Measurements from ENCODE around the gene TSPAN18. TPM values are rescaled to one million over a fixed set of nuclear protein-coding genes. Genes with fewer than 3 reads are reported as not detected.
A peak's percentile ranks its signal among the peaks of the same experiment; 100 is the strongest.

Gene TSPAN18
- total RNA-seq, 4 donors from 2014 or later, result 2.6 to 28.9 (median 4.9) TPM

DNA sequence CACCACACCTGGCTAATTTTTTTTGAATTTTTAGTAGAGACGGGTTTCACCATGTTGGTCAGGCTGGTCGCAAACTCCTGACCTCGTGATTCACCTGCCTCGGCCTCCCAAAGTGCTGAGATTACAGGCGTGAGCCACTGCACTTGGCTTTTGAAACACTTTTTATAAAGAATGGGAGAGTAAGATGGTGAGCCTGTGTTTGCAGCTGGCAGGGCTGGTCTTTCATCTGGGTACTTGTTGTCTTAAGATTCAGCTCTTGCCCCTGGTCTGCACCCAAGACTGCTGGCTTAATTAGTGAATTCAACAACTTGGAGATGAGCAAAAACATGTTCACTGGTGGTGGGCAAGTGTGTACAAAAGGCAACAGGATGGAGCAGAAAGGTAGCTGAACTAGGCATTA, 4.0 kb downstream of the TSPAN18 start:
- peak overlapping the region in 3 of 4 donors; percentile 30 to 70 (median 47) for H3K27ac ChIP-seq
- WGBS, 2 donors (ENCODE audit: low coverage in 1 of 2), result 93% methylated on average over 5 of the region's 5 CpGs; no CpG with 5 or more reads in 1 of the 2 donors
- peaks cover 41% of the 10 kb centered on the region for H3K27me3 ChIP-seq
- intact Hi-C loops (cut with DNase I; ENCODE audit: low total_unique reads), result no loop called here
- no peak for TF ChIP-seq POLR2AphosphoS5 (IDR thresholded peaks at IDR 0.05)
- TF ChIP-seq, protein P1, sequence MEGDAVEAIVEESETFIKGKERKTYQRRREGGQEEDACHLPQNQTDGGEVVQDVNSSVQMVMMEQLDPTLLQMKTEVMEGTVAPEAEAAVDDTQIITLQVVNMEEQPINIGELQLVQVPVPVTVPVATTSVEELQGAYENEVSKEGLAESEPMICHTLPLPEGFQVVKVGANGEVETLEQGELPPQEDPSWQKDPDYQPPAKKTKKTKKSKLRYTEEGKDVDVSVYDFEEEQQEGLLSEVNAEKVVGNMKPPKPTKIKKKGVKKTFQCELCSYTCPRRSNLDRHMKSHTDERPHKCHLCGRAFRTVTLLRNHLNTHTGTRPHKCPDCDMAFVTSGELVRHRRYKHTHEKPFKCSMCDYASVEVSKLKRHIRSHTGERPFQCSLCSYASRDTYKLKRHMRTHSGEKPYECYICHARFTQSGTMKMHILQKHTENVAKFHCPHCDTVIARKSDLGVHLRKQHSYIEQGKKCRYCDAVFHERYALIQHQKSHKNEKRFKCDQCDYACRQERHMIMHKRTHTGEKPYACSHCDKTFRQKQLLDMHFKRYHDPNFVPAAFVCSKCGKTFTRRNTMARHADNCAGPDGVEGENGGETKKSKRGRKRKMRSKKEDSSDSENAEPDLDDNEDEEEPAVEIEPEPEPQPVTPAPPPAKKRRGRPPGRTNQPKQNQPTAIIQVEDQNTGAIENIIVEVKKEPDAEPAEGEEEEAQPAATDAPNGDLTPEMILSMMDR (IDR thresholded peaks at IDR 0.05), result no peak
- TF ChIP-seq POLR2A (IDR thresholded peaks at IDR 0.05), result no peak
- peaks cover 5 to 29% (median 16%) of the 10 kb centered on the region in 4 donors for H3K4me1 ChIP-seq
- H3K36me3 ChIP-seq, result no peaks in the 10 kb centered on the region
- in situ Hi-C loops (cut with MboI; ENCODE audit: low pct_ligation_motif_present in 1 of 4, low pct_unique_long_range_greater_than_20kb in 1 of 4, low sequenced_read_pairs in 3 of 4), result loop anchor here in 1 of 4 donors (25.0 kb wide), 1 partner anchor 157 kb away; no protein-coding TSS in a partner anchor
- H3K4me3 ChIP-seq, result no peak overlapping the region
- no peak for DNase-seq
- no peaks in the 10 kb centered on the region for H3K9me3 ChIP-seq

DNA sequence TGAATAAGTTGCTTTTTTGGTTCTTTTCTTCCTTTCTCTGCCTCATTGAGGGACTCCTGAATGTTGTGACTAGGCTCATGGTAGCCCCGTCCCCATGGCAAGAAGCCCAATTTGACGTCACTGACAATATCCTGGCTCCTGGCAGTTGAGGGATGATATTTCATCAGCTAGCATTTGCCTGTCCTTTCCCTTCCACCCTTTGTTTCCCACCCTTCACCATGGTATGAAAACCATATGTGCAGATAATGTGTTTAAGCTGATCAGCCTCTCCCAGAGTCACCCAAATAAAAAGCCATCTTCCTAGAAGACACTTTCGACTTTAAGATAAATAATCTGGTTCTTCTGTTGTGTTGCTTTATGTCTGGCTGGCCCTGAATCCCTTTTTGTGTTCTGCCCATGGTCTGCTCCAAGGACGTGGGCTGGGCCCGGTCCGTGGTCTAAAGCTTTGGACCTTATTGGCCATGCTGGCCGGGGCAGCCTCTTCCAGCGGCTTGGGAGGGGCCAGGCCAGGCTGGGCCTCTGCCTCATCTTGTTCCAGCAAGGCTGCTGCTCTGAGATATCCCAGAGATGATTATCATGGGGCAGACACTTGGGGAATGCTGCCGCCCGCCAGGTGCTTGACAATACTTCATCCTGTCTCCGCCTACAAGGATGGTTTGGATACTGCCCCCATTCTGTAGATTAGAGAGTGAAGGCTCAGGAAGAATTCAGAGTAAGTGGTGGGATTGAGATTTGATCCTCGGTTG, 5.1 kb downstream of the TSPAN18 start:
- TF ChIP-seq EP300 (IDR thresholded peaks at IDR 0.05; ENCODE audit: low read depth) (no peak), POLR2A (IDR thresholded peaks at IDR 0.05) (no peak), POLR2AphosphoS5 (IDR thresholded peaks at IDR 0.05) (peak in 1 of 3 donors; percentile 28)
- TF ChIP-seq, protein P1 (IDR thresholded peaks at IDR 0.05), result no peak
- Histone ChIP-seq H3K36me3 (no peaks in the 10 kb centered on the region), H3K9me3 (no peaks in the 10 kb centered on the region), H3K27me3 (peaks cover 33% of the 10 kb centered on the region), H3K4me3 (no peak overlapping the region), H3K27ac (peak overlapping the region; percentile 14 to 70 (median 42)), H3K4me1 (peaks cover 0 to 24% (median 11%) of the 10 kb centered on the region in 4 donors)
- in situ Hi-C loops (cut with MboI; ENCODE audit: low pct_ligation_motif_present in 1 of 4, low pct_unique_long_range_greater_than_20kb in 1 of 4, low sequenced_read_pairs in 3 of 4) (loop anchor here in 1 of 4 donors (25.0 kb wide), 1 partner anchor 155 kb away; no protein-coding TSS in a partner anchor), intact Hi-C loops (cut with DNase I; ENCODE audit: low total_unique reads) (no loop called here)
- no peak for DNase-seq
- WGBS, 2 donors (ENCODE audit: low coverage in 1 of 2), result 64 to 70% methylated on average over 6 to 12 of the region's 12 CpGs

DNA sequence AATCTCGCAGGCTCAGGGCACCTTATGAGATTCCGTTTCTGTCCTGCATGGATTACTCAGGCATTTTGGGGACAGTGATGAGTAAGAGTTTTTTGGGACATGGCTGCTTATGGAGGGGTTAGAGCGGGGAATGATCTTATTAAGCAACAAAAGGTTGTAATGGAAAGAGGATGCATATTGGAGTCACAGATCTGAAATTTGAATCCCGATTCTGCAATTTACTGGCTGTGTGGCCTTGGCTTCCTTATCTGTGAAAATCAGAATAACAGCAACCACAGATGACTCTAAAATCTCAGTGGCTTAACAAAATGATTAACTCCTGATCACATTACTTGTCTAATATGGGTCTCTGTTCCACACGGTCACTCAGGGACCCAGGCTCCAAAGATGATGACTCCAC, 5.8 kb downstream of the TSPAN18 start:
- 96 to 100% methylated on average over 3 to 5 of the region's 5 CpGs for WGBS, 2 donors (ENCODE audit: low coverage in 1 of 2)
- Histone ChIP-seq H3K36me3 (no peaks in the 10 kb centered on the region), H3K4me3 (no peak overlapping the region), H3K9me3 (no peaks in the 10 kb centered on the region), H3K27me3 (peaks cover 27% of the 10 kb centered on the region), H3K27ac (peak overlapping the region in 3 of 4 donors; percentile 38 to 70 (median 45)), H3K4me1 (peaks cover 0 to 19% (median 6%) of the 10 kb centered on the region in 4 donors)
- TF ChIP-seq, protein P1 (IDR thresholded peaks at IDR 0.05), result no peak
- TF ChIP-seq EP300 (IDR thresholded peaks at IDR 0.05; ENCODE audit: low read depth) (no peak), POLR2A (IDR thresholded peaks at IDR 0.05) (no peak), POLR2AphosphoS5 (IDR thresholded peaks at IDR 0.05) (no peak)
- no peak for DNase-seq
- in situ Hi-C loops (cut with MboI; ENCODE audit: low pct_ligation_motif_present in 1 of 4, low pct_unique_long_range_greater_than_20kb in 1 of 4, low sequenced_read_pairs in 3 of 4) (loop anchor here in 1 of 4 donors (25.0 kb wide), 1 partner anchor 155 kb away; no protein-coding TSS in a partner anchor), intact Hi-C loops (cut with DNase I; ENCODE audit: low total_unique reads) (no loop called here)

DNA sequence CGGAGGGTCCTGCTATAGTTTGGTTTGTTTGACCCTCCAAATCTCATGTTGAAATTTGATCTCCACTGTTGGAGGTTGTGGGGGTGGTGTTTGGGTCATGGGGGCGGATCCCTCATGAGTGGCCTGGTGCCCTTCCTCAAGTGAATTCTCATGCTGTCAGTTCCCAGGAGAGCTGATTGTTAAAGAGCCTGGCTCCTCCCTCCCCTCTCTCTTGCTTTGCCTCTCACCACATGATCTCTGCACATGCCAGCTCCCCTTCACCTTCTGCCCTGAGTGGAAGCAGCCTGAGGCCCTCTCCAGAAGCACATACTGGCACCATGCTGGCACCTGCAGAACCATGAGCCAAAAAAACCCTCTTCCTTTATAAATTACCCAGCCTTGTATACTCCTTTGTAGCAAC, 7.1 kb downstream of the TSPAN18 start:
- no peaks in the 10 kb centered on the region for H3K36me3 ChIP-seq
- 97 to 100% methylated on average over 1 to 2 of the region's 2 CpGs for WGBS, 2 donors (ENCODE audit: low coverage in 1 of 2)
- TF ChIP-seq EP300 (IDR thresholded peaks at IDR 0.05; ENCODE audit: low read depth) (no peak), POLR2A (IDR thresholded peaks at IDR 0.05) (no peak), POLR2AphosphoS5 (IDR thresholded peaks at IDR 0.05) (no peak)
- TF ChIP-seq, protein P1 (IDR thresholded peaks at IDR 0.05), result no peak
- DNase-seq, result no peak
- H3K4me3 ChIP-seq, result no peak overlapping the region
- intact Hi-C loops (cut with DNase I; ENCODE audit: low total_unique reads), result no loop called here
- H3K27ac ChIP-seq, result peak overlapping the region in 2 of 4 donors; percentile 58 to 81
- peaks cover 0 to 8% (median 3%) of the 10 kb centered on the region in 4 donors for H3K4me1 ChIP-seq
- in situ Hi-C loops (cut with MboI; ENCODE audit: low pct_ligation_motif_present in 1 of 4, low pct_unique_long_range_greater_than_20kb in 1 of 4, low sequenced_read_pairs in 3 of 4), result loop anchor here in 1 of 4 donors (25.0 kb wide), 1 partner anchor 153 kb away; no protein-coding TSS in a partner anchor
- H3K27me3 ChIP-seq, result peaks cover 15% of the 10 kb centered on the region
- no peaks in the 10 kb centered on the region for H3K9me3 ChIP-seq

Data from transverse colon (tissue), 4 donors.